WERI-Rb-1 (cell line): Measurements from ENCODE around the gene TTC28.

Source experiments
- DNase-seq: peaks from one replicate; pipeline ENCODE4 v3.0.0-alpha.2; 2020
- H3K27ac ChIP-seq: fragments of 250-450 bp; sonication (Bioruptor Pico); 2 replicates; pipeline ENCODE4 v1.5.1; 2020; ENCODE audit warnings: mild to moderate bottlenecking, moderate library complexity
- H3K27me3 ChIP-seq: fragments of 250-450 bp; sonication (Bioruptor Pico); 2 replicates; pipeline ENCODE4 v1.5.1; 2021; ENCODE audit warnings: mild to moderate bottlenecking, low read depth, moderate library complexity; ENCODE audit not compliant: insufficient read depth, severe bottlenecking
- H3K36me3 ChIP-seq: fragments of 250-450 bp; sonication (Bioruptor Pico); 2 replicates; pipeline ENCODE4 v1.5.1; 2020; ENCODE audit warnings: mild to moderate bottlenecking, moderate library complexity
- H3K4me3 ChIP-seq: 2 replicates; pipeline ENCODE4 v1.5.1; 2011; ENCODE audit warnings: low read depth, mild to moderate bottlenecking, control low read depth, low read length
- H3K9me3 ChIP-seq: fragments of 250-450 bp; sonication (Bioruptor Pico); 2 replicates; pipeline ENCODE4 v1.5.1; 2021; ENCODE audit warnings: mild to moderate bottlenecking, moderate library complexity; ENCODE audit not compliant: severe bottlenecking
- CTCF ChIP-seq: IDR thresholded peaks from 2 replicates; pipeline ENCODE4 v1.5.1; 2011; ENCODE audit warnings: low read depth, mild to moderate bottlenecking, control low read depth, inconsistent platforms, low read length

The TTC28 gene

DNA sequence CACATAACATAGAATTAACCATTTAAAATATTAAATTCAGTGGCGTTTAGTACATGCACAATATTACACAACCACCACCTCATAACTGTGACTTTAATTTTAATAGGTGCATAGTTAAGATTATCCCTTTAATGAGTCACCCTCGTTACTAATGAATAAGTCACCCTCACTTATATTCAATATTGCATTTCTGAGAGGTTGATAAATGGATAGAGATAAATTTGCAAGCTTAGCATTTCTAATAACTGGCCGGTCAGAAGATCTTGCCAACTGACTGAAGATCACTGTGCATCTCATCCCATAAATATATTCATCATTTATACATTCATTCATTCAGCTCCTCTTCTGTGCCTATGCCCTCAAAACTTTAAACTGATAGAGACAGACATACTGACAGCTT is 243.7 kb downstream of the TTC28 start:
- no peak overlapping the region for H3K4me3 ChIP-seq
- no peak for DNase-seq

GRCh38 chr22:28435140-28435768 is 244.4 kb downstream of the TTC28 start:
- no peak for TF ChIP-seq CTCF

More for the DNA sequence above, 243.7 kb downstream of the TTC28 start:
- H3K9me3 ChIP-seq, result no peaks in the 10 kb centered on the region
- no peaks in the 10 kb centered on the region for H3K27me3 ChIP-seq
- H3K27ac ChIP-seq, result no peak overlapping the region
- TF ChIP-seq CTCF, result no peak
- H3K36me3 ChIP-seq, result no peaks in the 10 kb centered on the region

DNA sequence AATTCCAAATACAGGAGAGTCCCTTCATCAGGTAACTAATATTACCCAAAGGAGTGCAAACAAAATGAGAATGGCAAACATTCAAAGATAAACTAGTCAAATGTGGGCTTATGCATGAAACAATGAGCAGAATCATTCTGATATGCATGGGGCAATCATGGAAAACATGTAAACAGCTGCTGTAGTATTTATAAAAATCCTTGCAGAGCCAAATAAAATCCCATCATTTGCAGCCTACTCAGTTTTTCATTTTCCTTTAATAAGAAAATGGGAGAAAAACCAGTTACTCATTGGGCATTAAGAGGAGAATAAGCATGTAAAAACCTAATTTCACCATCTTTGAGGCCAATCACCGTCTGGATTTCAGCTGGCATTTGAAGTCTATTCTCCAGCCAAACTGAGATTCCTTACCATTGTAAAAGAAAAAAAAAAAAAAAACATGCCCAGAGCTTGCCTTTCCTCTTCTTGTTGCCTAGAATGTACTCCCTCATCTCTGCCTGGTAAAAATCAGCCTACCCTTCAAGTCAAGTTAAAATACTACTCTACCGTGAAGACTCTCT is 249.1 kb downstream of the TTC28 start:
- TF ChIP-seq CTCF, result no peak
- Histone ChIP-seq H3K9me3 (no peaks in the 10 kb centered on the region), H3K36me3 (no peaks in the 10 kb centered on the region), H3K27ac (no peak overlapping the region), H3K4me3 (no peak overlapping the region), H3K27me3 (no peaks in the 10 kb centered on the region)
- no peak for DNase-seq

More at GRCh38 chr22:28435140-28435768, 244.4 kb downstream of the TTC28 start:
- no peak overlapping the region for H3K4me3 ChIP-seq
- H3K36me3 ChIP-seq, result no peaks in the 10 kb centered on the region
- no peak overlapping the region for H3K27ac ChIP-seq
- no peaks in the 10 kb centered on the region for H3K9me3 ChIP-seq
- H3K27me3 ChIP-seq, result no peaks in the 10 kb centered on the region
- DNase-seq, result no peak

DNA sequence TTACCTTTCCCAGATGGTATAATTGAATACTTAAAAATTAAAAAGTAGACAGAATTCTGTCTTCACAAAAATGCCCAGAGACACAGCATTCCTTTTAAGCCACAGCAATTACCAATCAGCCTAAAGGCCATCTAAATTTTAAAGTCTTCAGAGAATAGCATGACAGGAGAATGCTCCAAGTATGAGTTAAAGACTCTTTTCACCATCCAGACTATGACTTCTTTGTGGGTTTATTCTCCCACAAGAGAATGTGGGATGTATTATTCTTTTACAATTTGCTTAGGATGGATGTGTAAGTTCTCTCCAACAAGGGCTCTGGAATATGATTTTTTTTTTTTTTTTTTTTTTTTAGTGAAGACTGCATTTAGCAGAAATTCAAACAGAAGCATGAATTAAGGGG is 249.9 kb downstream of the TTC28 start:
- H3K9me3 ChIP-seq, result no peaks in the 10 kb centered on the region
- DNase-seq, result no peak
- no peak overlapping the region for H3K4me3 ChIP-seq
- TF ChIP-seq CTCF, result no peak
- H3K27me3 ChIP-seq, result no peaks in the 10 kb centered on the region
- no peaks in the 10 kb centered on the region for H3K36me3 ChIP-seq
- H3K27ac ChIP-seq, result no peak overlapping the region

DNA sequence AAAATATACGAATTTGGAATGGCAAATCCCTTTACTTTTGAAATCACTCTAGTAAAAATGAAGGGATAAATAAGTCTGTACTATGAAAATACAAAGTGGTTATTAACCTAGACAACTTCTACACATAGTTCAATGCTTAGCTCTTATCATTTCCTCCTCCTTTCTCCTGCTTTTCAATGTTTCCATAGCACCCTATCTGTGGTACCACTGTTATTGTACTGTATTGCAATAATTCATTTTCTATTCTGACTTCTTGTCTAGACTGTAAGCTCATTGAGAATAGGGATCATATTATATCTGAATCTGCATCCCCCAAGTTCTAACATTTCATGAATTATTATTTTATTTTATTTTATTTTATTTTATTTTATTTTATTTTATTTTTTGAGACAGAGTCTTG is 251.4 kb downstream of the TTC28 start:
- TF ChIP-seq CTCF, result no peak
- H3K36me3 ChIP-seq, result no peaks in the 10 kb centered on the region
- no peaks in the 10 kb centered on the region for H3K9me3 ChIP-seq
- no peaks in the 10 kb centered on the region for H3K27me3 ChIP-seq
- DNase-seq, result no peak
- no peak overlapping the region for H3K4me3 ChIP-seq
- no peak overlapping the region for H3K27ac ChIP-seq
